Cardiac fibroblast (primary cell): Measurements from ENCODE around the gene UBE2QL1.
A peak's percentile ranks its signal among the peaks of the same experiment; 100 is the strongest.

Experiments
- DNase-seq, 2 donors: peaks; one replicate each; pipeline versions ENCODE4 v3.0.0 to v3.0.0-alpha.2; 2010; ENCODE audit warnings: low read depth in 2 of 2
- H3K4me3 ChIP-seq, 2 donors: replicated peaks in 1 of 2; 1 replicate in 1 of 2; 2 replicates in 1 of 2; pipeline ENCODE4 v1.5.1; 2011; ENCODE audit warnings: low read depth in 2 of 2, low read length in 2 of 2, mild to moderate bottlenecking in 2 of 2, moderate library complexity in 1 of 2
- TF ChIP-seq, protein P1 (sequence below): IDR thresholded peaks from one replicate; pipeline ENCODE4 v1.5.1; 2011; ENCODE audit warnings: low read depth, mild to moderate bottlenecking, low read length, inconsistent platforms

UBE2QL1 gene

DNA sequence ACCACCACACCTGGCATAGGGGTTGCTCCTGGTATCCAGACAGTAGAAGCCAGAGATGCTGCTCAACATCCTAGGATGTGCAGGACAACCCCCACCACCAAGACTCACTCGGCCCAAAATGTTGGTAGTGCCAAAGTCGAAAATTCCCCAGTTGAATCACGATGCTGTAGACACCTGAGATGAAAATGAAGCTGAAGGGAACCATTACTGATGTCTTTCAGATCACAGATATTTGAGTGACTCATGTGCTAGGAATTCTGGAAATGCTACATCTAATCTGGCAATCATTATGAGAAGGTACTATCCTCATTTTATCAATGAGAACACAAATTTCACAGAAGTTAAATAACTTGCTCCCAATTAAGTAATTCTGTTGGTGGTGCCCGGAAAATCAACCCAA lies 21.0 kb upstream of the UBE2QL1 start:
- TF ChIP-seq, protein P1, sequence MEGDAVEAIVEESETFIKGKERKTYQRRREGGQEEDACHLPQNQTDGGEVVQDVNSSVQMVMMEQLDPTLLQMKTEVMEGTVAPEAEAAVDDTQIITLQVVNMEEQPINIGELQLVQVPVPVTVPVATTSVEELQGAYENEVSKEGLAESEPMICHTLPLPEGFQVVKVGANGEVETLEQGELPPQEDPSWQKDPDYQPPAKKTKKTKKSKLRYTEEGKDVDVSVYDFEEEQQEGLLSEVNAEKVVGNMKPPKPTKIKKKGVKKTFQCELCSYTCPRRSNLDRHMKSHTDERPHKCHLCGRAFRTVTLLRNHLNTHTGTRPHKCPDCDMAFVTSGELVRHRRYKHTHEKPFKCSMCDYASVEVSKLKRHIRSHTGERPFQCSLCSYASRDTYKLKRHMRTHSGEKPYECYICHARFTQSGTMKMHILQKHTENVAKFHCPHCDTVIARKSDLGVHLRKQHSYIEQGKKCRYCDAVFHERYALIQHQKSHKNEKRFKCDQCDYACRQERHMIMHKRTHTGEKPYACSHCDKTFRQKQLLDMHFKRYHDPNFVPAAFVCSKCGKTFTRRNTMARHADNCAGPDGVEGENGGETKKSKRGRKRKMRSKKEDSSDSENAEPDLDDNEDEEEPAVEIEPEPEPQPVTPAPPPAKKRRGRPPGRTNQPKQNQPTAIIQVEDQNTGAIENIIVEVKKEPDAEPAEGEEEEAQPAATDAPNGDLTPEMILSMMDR: no peak

DNA sequence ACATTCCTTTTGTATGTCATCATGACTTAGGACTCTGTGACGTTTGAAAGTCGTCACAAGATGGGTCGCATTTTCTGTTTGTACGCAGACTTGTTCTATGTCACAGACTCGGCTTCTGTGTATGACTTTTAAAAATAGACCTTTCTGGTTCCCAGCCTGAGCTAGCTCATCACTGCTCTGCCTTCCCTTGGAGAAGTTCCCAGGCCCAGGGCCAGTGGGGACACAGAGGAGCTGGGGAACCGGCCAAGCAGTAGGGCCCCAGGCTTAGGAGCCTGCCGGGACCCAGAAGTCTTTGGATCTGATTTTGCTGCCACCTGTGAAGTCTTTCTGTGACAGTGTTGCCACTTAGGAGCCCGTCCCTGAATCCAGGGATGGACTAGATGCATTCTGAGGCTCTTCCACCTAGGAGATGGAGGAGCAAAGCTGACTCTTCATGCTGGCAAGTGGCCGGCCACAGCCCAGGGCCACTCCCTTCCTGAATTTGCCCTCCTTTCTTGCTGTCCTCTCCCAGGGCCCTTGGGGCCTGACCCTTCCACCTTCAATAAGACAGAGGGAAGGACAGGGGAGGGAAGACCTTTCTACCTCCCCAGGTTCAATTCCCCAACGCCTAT lies 18.1 kb upstream of the UBE2QL1 start:
- TF ChIP-seq, protein P1: no peak
- no peak overlapping the region for H3K4me3 ChIP-seq
- DNase-seq: no peak

More for the DNA sequence above, 21.0 kb upstream of the UBE2QL1 start:
- no peak for DNase-seq
- H3K4me3 ChIP-seq: no peak overlapping the region

DNA sequence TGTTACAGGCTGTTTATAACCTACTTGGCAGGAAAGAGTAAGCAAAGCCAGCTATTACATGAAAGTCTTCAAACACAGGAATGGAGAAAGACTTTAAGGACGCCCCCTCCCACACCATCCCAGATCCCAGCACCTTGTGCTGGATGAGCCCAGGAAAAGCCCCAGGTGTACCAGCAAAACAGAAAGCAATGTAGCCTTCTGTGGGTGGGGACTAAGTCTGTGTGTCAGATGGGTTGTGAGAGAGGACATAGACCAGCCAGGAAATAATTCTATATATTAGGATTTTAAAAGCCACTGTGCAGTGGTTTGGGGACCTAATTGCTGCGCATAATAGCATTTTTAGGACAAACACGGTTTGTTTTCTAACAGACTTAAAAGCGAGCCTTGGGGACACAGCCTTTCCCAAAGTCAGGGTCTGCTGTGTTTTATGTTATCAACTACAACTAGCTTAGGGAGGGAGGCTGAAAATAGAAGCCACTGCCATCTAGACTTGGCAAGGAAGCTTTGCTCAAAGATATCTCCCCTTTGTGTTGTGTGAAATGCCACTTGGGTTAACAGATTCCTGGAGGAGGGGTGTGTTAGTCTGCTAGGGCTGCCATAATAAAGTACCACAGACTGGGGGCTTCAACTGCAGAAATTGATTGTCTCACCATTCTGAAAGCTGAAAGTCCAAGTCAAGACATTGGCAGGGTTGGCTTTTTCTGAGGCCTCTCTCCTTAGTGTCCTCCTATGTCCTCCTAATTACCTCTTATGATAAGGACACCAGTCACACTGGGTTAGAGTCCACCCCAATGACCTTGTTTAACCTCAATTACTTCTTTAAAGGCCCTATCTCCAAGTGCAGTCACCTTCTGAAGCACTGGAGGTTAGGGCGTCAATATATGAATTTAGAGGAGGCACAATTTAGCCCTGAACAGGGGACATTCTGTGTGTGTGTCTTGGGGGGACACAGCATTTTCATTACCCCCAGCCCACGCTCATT lies 17.2 kb upstream of the UBE2QL1 start:
- no peak for DNase-seq
- TF ChIP-seq, protein P1: no peak

DNA sequence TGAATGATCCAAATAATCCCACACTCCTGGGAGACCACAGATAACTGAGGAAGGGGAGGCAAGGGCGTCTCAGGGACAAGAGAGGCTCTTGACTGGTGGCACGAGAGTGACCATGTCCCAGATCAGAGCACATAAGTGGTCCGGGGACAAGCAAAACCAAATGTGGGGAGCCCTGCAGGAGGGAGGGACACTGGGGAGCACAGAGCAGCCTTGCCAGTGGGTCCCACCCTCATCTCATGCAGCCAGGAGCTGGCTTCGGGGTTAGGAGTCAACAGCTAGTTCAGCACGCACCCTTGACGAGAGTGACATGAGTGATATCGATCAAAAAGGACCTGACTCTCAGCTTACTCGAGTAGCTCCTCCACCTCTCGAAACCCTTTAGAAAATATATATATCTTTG lies 16.5 kb upstream of the UBE2QL1 start:
- TF ChIP-seq, protein P1: no peak

More for the DNA sequence above, 17.2 kb upstream of the UBE2QL1 start:
- H3K4me3 ChIP-seq: no peak overlapping the region

DNA sequence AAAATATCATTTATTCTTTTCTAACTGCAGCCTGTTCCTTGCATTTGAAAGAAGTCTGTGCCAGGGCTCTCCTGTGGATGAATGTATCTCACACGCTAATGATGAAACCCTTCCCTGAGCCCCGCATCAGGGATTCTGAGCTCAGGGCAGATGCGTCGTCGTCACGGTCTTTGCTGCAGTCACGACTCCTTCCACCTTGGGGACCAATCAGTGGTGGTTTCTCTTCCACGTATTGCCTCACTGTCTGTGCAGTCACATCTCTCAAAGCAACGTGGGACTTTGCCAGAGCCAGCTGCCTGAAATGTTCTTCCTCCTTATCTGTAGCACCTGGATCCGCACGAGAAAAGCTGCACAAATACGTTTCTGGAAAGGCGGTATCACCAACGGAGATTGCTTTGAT lies 13.9 kb upstream of the UBE2QL1 start:
- TF ChIP-seq, protein P1: no peak
- no peak overlapping the region for H3K4me3 ChIP-seq
- no peak for DNase-seq

More for the DNA sequence above, 16.5 kb upstream of the UBE2QL1 start:
- H3K4me3 ChIP-seq: no peak overlapping the region
- DNase-seq: no peak

DNA sequence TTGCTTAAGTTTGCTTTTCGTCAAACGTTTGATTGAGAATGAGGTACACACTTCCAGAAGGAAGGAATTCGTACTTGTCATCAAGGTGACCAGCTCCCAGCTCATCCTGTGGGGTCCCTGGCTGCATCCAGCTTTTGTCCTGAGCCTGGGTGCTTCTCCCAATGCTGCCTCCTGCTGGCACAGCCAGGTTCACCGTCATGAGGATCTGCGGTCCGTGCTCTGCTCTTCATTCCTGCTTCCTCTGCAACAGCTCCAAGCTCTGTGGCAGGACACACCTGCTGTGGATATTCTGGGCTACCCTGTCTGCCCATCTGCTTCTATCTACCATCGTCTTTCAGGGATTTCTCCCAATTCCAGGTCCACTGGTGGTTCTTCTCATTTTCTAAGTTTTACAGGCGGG lies 13.3 kb upstream of the UBE2QL1 start:
- peak; percentile 1 to 9 for DNase-seq
- TF ChIP-seq, protein P1: no peak
- H3K4me3 ChIP-seq: no peak overlapping the region
